GM12891 (cell line): Measurements from ENCODE around the gene GFRA1.

Experiments used
- PAX5 ChIP-seq: IDR thresholded peaks from 2 replicates; pipeline ENCODE4 v1.6.1; 2011; ENCODE audit warnings: low read length, moderate library complexity, mild to moderate bottlenecking; ENCODE audit not compliant: insufficient read depth, severe bottlenecking
- POLR2A ChIP-seq: IDR thresholded peaks from 2 replicates; pipeline ENCODE4 v1.6.1; 2011; ENCODE audit warnings: low read depth, low read length, control low read depth
- POLR2AphosphoS5 ChIP-seq: IDR thresholded peaks from 2 replicates; pipeline ENCODE4 v1.6.1; 2011; ENCODE audit warnings: low read depth, low read length, control low read depth
- SPI1 ChIP-seq: IDR thresholded peaks from 2 replicates; pipeline ENCODE4 v1.6.1; 2011; ENCODE audit warnings: low read depth, low read length, control low read depth
- TAF1 ChIP-seq: IDR thresholded peaks from 2 replicates; pipeline ENCODE4 v1.6.1; 2011; ENCODE audit warnings: low read depth, low read length, control low read depth

DNA sequence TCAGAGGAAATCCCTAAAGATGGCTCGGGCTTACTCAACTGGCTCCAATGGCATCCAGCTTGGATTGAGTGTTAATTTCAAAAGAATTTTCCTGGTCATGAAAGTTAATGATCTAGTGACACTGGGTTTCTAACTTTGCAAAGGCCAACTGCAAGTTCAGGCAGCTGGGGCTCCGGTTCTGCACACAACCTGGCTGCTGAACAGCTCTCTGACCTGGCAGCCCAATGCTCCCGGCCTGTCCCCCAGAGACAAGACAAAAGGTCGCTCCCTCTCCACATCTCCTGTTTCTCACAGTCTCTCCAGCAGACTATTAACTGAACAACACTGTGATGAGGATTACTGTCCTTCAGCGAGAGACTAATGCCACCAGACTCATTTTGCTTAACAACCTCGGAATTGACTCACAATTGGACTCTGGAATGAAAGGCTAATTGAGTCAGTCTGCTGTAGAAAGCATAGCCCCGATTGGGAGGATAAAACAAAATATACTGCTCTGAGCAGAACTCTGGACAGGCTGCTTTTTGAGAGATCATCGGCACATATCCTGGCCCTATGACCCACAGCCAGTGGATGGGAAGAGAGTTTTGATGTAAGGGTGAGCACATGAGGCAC, 174.5 kb downstream of the GFRA1 start:
- TF ChIP-seq POLR2A (no peak), POLR2AphosphoS5 (no peak), TAF1 (no peak), SPI1 (no peak), PAX5 (no peak)
